ENCODE measurements around the gene SEMA3E. TPM values are rescaled to one million over a fixed set of nuclear protein-coding genes. Genes with fewer than 3 reads are reported as not detected.

SEMA3E gene
- total RNA-seq, 1 experiment from 2014 or later, result 7.3 TPM

- no TSS peak for BruUV-seq (replicated peaks)
- Histone ChIP-seq H3K9me3 (ENCODE audit: control insufficient read depth, insufficient read depth, low read depth, low read length) (no peaks in the 10 kb centered on the region; the same call in 1 of the 2 replicates), H3K4me1 (ENCODE audit: control insufficient read depth, insufficient read depth, low read length) (peaks cover 7% of the 10 kb centered on the region; the same call in 1 of the 2 replicates), H3K4me3 (ENCODE audit: low read depth in 2 of 2, low read length in 2 of 2) (no peak overlapping the region), H3K36me3 (ENCODE audit: control insufficient read depth, insufficient read depth, low read length) (no peaks in the 10 kb centered on the region), H3K27ac (ENCODE audit: low read length) (peak overlapping the region; percentile 63; the same call in 1 of the 2 replicates), H3K27me3 (ENCODE audit: control insufficient read depth, insufficient read depth, low read length) (no peaks in the 10 kb centered on the region)
- intact Hi-C loops (cut with micrococcal nuclease; ENCODE audit: unreplicated experiment), result no loop called here
- ChIA-PET CTCF (no interaction called here), POLR2A (no interaction called here)
- TF ChIP-seq CTCF (IDR thresholded peaks at IDR 0.05), result peak; percentile 45
- no peak for TF ChIP-seq POLR2AphosphoS5 (IDR thresholded peaks at IDR 0.05; ENCODE audit: low read depth, low read length)
- no peak for TF ChIP-seq REST (IDR thresholded peaks at IDR 0.05; ENCODE audit: insufficient read depth in 1 of 2, low read depth in 2 of 2, low read length in 1 of 2)
- no peak for TF ChIP-seq TCF7L2 (IDR thresholded peaks at IDR 0.05; ENCODE audit: low read depth, low read length)
- TF ChIP-seq SIN3A (IDR thresholded peaks at IDR 0.05; ENCODE audit: borderline replicate concordance, insufficient read depth, low read depth, low read length), result no peak
- ATAC-seq, result peak; percentile 84
- no peak for DNase-seq (ENCODE audit: low read depth, low spot score)
- in situ Hi-C loops (cut with HindIII; ENCODE audit: low pct_unique_long_range_greater_than_20kb, low sequenced_read_pairs), result no loop called here
Measured at GRCh38 chr7:83475420-83475819, 173.5 kb downstream of the SEMA3E start.

- intact Hi-C loops (cut with micrococcal nuclease; ENCODE audit: unreplicated experiment), result no loop called here
- H3K4me3 ChIP-seq (ENCODE audit: low read depth in 2 of 2, low read length in 2 of 2), result no peak overlapping the region
- no peaks in the 10 kb centered on the region for H3K36me3 ChIP-seq (ENCODE audit: control insufficient read depth, insufficient read depth, low read length)
- in situ Hi-C loops (cut with HindIII; ENCODE audit: low pct_unique_long_range_greater_than_20kb, low sequenced_read_pairs), result no loop called here
- H3K27ac ChIP-seq (ENCODE audit: low read length), result no peak overlapping the region
- BruUV-seq (replicated peaks), result no TSS peak
- no peak for DNase-seq (ENCODE audit: low read depth, low spot score)
- no peaks in the 10 kb centered on the region; the same call in 1 of the 2 replicates for H3K9me3 ChIP-seq (ENCODE audit: control insufficient read depth, insufficient read depth, low read depth, low read length)
- TF ChIP-seq POLR2AphosphoS5 (IDR thresholded peaks at IDR 0.05; ENCODE audit: low read depth, low read length) (no peak), REST (IDR thresholded peaks at IDR 0.05; ENCODE audit: insufficient read depth in 1 of 2, low read depth in 2 of 2, low read length in 1 of 2) (no peak), TCF7L2 (IDR thresholded peaks at IDR 0.05; ENCODE audit: low read depth, low read length) (no peak), SIN3A (IDR thresholded peaks at IDR 0.05; ENCODE audit: borderline replicate concordance, insufficient read depth, low read depth, low read length) (no peak), CTCF (IDR thresholded peaks at IDR 0.05) (no peak)
- ChIA-PET POLR2A (no interaction called here), CTCF (interaction anchor here (0.6 kb wide), 1 partner anchor 263 kb away, joined by 5 read pairs; no protein-coding TSS in a partner anchor)
- peaks cover 23% of the 10 kb centered on the region for H3K4me1 ChIP-seq (ENCODE audit: control insufficient read depth, insufficient read depth, low read length)
- no peak for ATAC-seq
- H3K27me3 ChIP-seq (ENCODE audit: control insufficient read depth, insufficient read depth, low read length), result no peaks in the 10 kb centered on the region
Measured at GRCh38 chr7:83472376-83472775, 176.6 kb downstream of the SEMA3E start.

All from Panc1 (cell line).